AG04450 (cell line): ENCODE results near the gene MAPK10. TPM values are rescaled to one million over a fixed set of nuclear protein-coding genes. Genes with fewer than 3 reads are reported as not detected.

Source experiments
- CTCF ChIA-PET: fragments of 300-600, 350-600 bp; formaldehyde crosslinking; extraction: SDS; loops from one replicate; lab custom pipeline; 2022; ENCODE audit warnings: antibody characterized with exemption, inconsistent platforms; lab: Charles Lee
- POLR2A ChIA-PET: fragments of 350-600 bp; formaldehyde crosslinking; extraction: SDS; loops from one replicate; lab custom pipeline; 2021; ENCODE audit warnings: antibody characterized with exemption, inconsistent platforms; lab: Yijun Ruan, JAX
- DNase-seq: peaks from one replicate; pipeline ENCODE4 v3.0.0-alpha.2; 2011; ENCODE audit warnings: low read depth, low spot score
- H3K27ac ChIP-seq: one replicate; pipeline ENCODE4 v1.5.1; 2012; ENCODE audit warnings: low read depth, low read length, control low read depth
- H3K27me3 ChIP-seq: one replicate; pipeline ENCODE4 v1.6.0; 2012; ENCODE audit warnings: low read length; ENCODE audit not compliant: control insufficient read depth, insufficient read depth
- H3K4me3 ChIP-seq: 2 replicates; pipeline ENCODE4 v1.5.1; 2011; ENCODE audit warnings: mild to moderate bottlenecking, low read depth, low read length, control low read depth
- H3K9me3 ChIP-seq: 2 replicates; pipeline ENCODE4 v1.5.1; 2012; ENCODE audit warnings: low read length; ENCODE audit not compliant: control insufficient read depth, insufficient read depth
- CTCF ChIP-seq: IDR thresholded peaks from 2 replicates; pipeline ENCODE4 v1.5.1; 2011; ENCODE audit warnings: low read depth, low read length, control low read depth, inconsistent platforms
- polyA plus RNA-seq: library from polyadenylated mRNA; depleted of rRNA; stranded (reverse); fragments of >200 nt; gene quantifications from 2 replicates; pipeline ENCODE4 v1.2.3, GENCODE V29; 2011

MAPK10 gene
- polyA plus RNA-seq, 1 experiment: 16.3 TPM

- no peak for DNase-seq
- no peaks in the 10 kb centered on the region for H3K9me3 ChIP-seq
- ChIA-PET CTCF (no interaction called here), POLR2A (no interaction called here)
- no peak for TF ChIP-seq CTCF
- no peak overlapping the region for H3K27ac ChIP-seq
- no peaks in the 10 kb centered on the region for H3K27me3 ChIP-seq
- no peak overlapping the region for H3K4me3 ChIP-seq
Measured at GRCh38 chr4:86366920-86367319, 7.1 kb upstream of the MAPK10 start.

- Histone ChIP-seq H3K4me3 (no peak overlapping the region), H3K9me3 (no peaks in the 10 kb centered on the region), H3K27me3 (no peaks in the 10 kb centered on the region), H3K27ac (no peak overlapping the region)
- ChIA-PET POLR2A (no interaction called here), CTCF (no interaction called here)
- TF ChIP-seq CTCF: no peak
- no peak for DNase-seq
Measured at GRCh38 chr4:86362510-86362909, 2.7 kb upstream of the MAPK10 start.

GRCh38 chr4:86358257-86358656 lies 1.6 kb downstream of the MAPK10 start:
- CTCF ChIA-PET: no interaction called here
- POLR2A ChIA-PET: no interaction called here
- no peak for DNase-seq
- H3K9me3 ChIP-seq: no peaks in the 10 kb centered on the region
- TF ChIP-seq CTCF: no peak
- no peak overlapping the region for H3K27ac ChIP-seq
- no peaks in the 10 kb centered on the region for H3K27me3 ChIP-seq
- no peak overlapping the region for H3K4me3 ChIP-seq

- ChIA-PET POLR2A (no interaction called here), CTCF (no interaction called here)
- Histone ChIP-seq H3K27ac (no peak overlapping the region), H3K27me3 (no peaks in the 10 kb centered on the region), H3K4me3 (no peak overlapping the region), H3K9me3 (no peaks in the 10 kb centered on the region)
- TF ChIP-seq CTCF: no peak
- DNase-seq: no peak
Measured at GRCh38 chr4:86357608-86358007, 2.2 kb downstream of the MAPK10 start.

GRCh38 chr4:86356425-86357210 lies 3.2 kb downstream of the MAPK10 start:
- ChIA-PET POLR2A (no interaction called here), CTCF (no interaction called here)
- Histone ChIP-seq H3K4me3 (no peak overlapping the region), H3K9me3 (no peaks in the 10 kb centered on the region), H3K27ac (no peak overlapping the region), H3K27me3 (no peaks in the 10 kb centered on the region)
- DNase-seq: no peak
- no peak for TF ChIP-seq CTCF
